ENCODE results near the gene ARHGAP28. TPM values are rescaled to one million over a fixed set of nuclear protein-coding genes. Genes with fewer than 3 reads are reported as not detected.

ARHGAP28 gene
- total RNA-seq, 1 experiment from 2014 or later, result 9.2 TPM

DNA sequence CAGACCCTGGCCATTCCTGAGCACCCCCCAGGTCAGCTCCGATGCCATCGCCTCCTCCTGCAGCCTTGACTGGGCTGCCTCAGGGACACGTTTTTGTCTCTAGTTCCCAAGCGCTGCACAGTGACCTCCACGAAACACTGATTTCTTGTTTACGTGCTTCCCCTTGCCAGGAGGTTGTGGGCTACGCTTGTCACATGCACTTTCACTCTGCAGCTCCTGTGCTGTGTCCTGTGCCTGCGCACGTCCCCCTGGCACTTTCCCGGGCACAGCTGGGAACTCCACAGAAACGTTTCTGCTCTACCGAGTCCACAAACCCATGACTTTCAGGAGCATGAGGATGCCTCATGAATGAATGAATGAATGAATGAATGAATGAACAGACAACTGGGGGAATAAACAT, 227.5 kb downstream of the ARHGAP28 start:
- H3K4me1 ChIP-seq (ENCODE audit: insufficient read depth, low read length), result no peaks in the 10 kb centered on the region
- H3K56ac ChIP-seq (ENCODE audit: insufficient read length, low read depth, low read length), result no peak overlapping the region
- H3K23me2 ChIP-seq (ENCODE audit: insufficient read length, low read depth, low read length, poor library complexity, severe bottlenecking), result no peaks in the 10 kb centered on the region
- H3K9ac ChIP-seq (ENCODE audit: extremely low read depth, insufficient read length, low read length), result no peak overlapping the region
- H2AFZ ChIP-seq (ENCODE audit: low read length), result no peak overlapping the region
- no peak overlapping the region for H2AK5ac ChIP-seq (ENCODE audit: insufficient read length, low read length)
- no peaks in the 10 kb centered on the region for H3K79me2 ChIP-seq (ENCODE audit: insufficient read depth, low read length)
- no peak overlapping the region for H3K27ac Mint-ChIP-seq
- no peak overlapping the region for H3K4me2 ChIP-seq (ENCODE audit: insufficient read depth, insufficient read length, low read length)
- no peak overlapping the region for H2BK15ac ChIP-seq (ENCODE audit: low read depth, low read length)
- H3K18ac ChIP-seq (ENCODE audit: insufficient read length, low read depth, low read length), result no peak overlapping the region
- no peak overlapping the region for H2BK120ac ChIP-seq (ENCODE audit: low read depth, low read length, poor library complexity, severe bottlenecking)
- H4K20me1 ChIP-seq (ENCODE audit: control insufficient read depth, insufficient read depth, insufficient read length), result no peaks in the 10 kb centered on the region
- no peak overlapping the region for H4K8ac ChIP-seq (replicated peaks; ENCODE audit: insufficient read length, low read depth, low read length)
- H3K27ac ChIP-seq (ENCODE audit: insufficient read length, low read depth, low read length), result no peak overlapping the region
- H4K5ac ChIP-seq (ENCODE audit: insufficient read length, low read depth, low read length), result no peak overlapping the region
- H3K9me3 Mint-ChIP-seq, result peaks cover 4 to 7% of the 10 kb centered on the region in 2 experiments
- H3K4me3 Mint-ChIP-seq, result no peak overlapping the region
- H2BK20ac ChIP-seq (ENCODE audit: low read depth, low read length, poor library complexity, severe bottlenecking), result no peak overlapping the region
- no peaks in the 10 kb centered on the region for H3K27me3 ChIP-seq (ENCODE audit: insufficient read depth, low read length)
- no CpG with 5 or more reads among the region's 12 CpGs for WGBS (ENCODE audit: extremely low coverage, insufficient read length, low lambda C conversion rate)
- H3K4me1 Mint-ChIP-seq, result peaks cover 0 to under 1% of the 10 kb centered on the region in 2 experiments; a peak in 1 of 4 replicates
- H3K23ac ChIP-seq (ENCODE audit: insufficient read length, low read depth, low read length), result no peak overlapping the region
- H3K79me1 ChIP-seq (ENCODE audit: insufficient read depth, low read depth, low read length, poor library complexity, severe bottlenecking), result no peaks in the 10 kb centered on the region
- peaks cover 48 to 67% (median 58%) of the 10 kb centered on the region in 3 experiments for H3K36me3 Mint-ChIP-seq (ENCODE audit: insufficient read depth in 1 of 3, low read depth in 3 of 3)
- H3K4ac ChIP-seq (ENCODE audit: low read depth, low read length), result no peak overlapping the region
- DNase-seq, result no peak
- H2BK12ac ChIP-seq (ENCODE audit: insufficient read length, low read depth, low read length), result no peak overlapping the region
- TF ChIP-seq, protein P1, sequence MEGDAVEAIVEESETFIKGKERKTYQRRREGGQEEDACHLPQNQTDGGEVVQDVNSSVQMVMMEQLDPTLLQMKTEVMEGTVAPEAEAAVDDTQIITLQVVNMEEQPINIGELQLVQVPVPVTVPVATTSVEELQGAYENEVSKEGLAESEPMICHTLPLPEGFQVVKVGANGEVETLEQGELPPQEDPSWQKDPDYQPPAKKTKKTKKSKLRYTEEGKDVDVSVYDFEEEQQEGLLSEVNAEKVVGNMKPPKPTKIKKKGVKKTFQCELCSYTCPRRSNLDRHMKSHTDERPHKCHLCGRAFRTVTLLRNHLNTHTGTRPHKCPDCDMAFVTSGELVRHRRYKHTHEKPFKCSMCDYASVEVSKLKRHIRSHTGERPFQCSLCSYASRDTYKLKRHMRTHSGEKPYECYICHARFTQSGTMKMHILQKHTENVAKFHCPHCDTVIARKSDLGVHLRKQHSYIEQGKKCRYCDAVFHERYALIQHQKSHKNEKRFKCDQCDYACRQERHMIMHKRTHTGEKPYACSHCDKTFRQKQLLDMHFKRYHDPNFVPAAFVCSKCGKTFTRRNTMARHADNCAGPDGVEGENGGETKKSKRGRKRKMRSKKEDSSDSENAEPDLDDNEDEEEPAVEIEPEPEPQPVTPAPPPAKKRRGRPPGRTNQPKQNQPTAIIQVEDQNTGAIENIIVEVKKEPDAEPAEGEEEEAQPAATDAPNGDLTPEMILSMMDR (conservative IDR thresholded peaks at IDR 0.05), result no peak
- H3K27me3 Mint-ChIP-seq (ENCODE audit: low read depth), result no peaks in the 10 kb centered on the region; the same call in 1 of the 2 replicates
- no peak overlapping the region for H3T11ph ChIP-seq (ENCODE audit: low read length)
- no peak overlapping the region for H4K91ac ChIP-seq (ENCODE audit: insufficient read length, low read depth, low read length)
- H3K14ac ChIP-seq (ENCODE audit: insufficient read depth, low read length), result no peak overlapping the region
- no peaks in the 10 kb centered on the region for H3K9me3 ChIP-seq (ENCODE audit: control insufficient read depth, low read depth, low read length)
- H2BK5ac ChIP-seq (ENCODE audit: insufficient read length, low read length), result no peak overlapping the region
